DMS 273 (cell line): ENCODE data around the gene ANXA2.
"Not testable (repeated sequence)": the region's sequence is repeated elsewhere in the genome, so short reads cannot be mapped to it uniquely, and the experiment has no call there.

Experiments used
- DNase-seq: peaks from one replicate; lab custom pipeline; 2025; ENCODE audit not compliant: unreplicated experiment; lab: John Stamatoyannopoulos, UW

The ANXA2 gene

GRCh38 chr15:60346077-60346476 is 51.7 kb downstream of the ANXA2 start:
- DNase-seq, result no peak

- no peak for DNase-seq
These were observed 52.2 kb downstream of the ANXA2 start for GRCh38 chr15:60345598-60345997.

GRCh38 chr15:60344987-60345386 is 52.8 kb downstream of the ANXA2 start:
- no peak for DNase-seq

GRCh38 chr15:60344461-60344860 is 53.3 kb downstream of the ANXA2 start:
- DNase-seq, result no peak

GRCh38 chr15:60343221-60343970 is 54.4 kb downstream of the ANXA2 start:
- DNase-seq, result no peak

GRCh38 chr15:60340207-60340921 is 57.4 kb downstream of the ANXA2 start:
- DNase-seq, result no peak

GRCh38 chr15:60339236-60339635 is 58.5 kb downstream of the ANXA2 start:
- no peak for DNase-seq

GRCh38 chr15:60338810-60339209 is 59.0 kb downstream of the ANXA2 start:
- no peak for DNase-seq

- no peak for DNase-seq
These were observed 60.7 kb downstream of the ANXA2 start for GRCh38 chr15:60337076-60337475.

GRCh38 chr15:60335296-60335695 is 62.5 kb downstream of the ANXA2 start:
- not testable (repeated sequence) for DNase-seq

GRCh38 chr15:60328852-60329443 is 68.8 kb downstream of the ANXA2 start:
- peak; percentile 48 for DNase-seq

GRCh38 chr15:60326824-60327654 is 70.7 kb downstream of the ANXA2 start:
- peak; percentile 74 for DNase-seq

- no peak for DNase-seq
These were observed 71.4 kb downstream of the ANXA2 start for GRCh38 chr15:60326343-60326742.

- DNase-seq, result no peak
These were observed 71.9 kb downstream of the ANXA2 start for GRCh38 chr15:60325905-60326304.

GRCh38 chr15:60324706-60325438 is 72.9 kb downstream of the ANXA2 start:
- peak; percentile 66 for DNase-seq

GRCh38 chr15:60323322-60323721 is 74.5 kb downstream of the ANXA2 start:
- DNase-seq, result no peak

- DNase-seq, result no peak
These were observed 77.4 kb downstream of the ANXA2 start for GRCh38 chr15:60320365-60320764.

GRCh38 chr15:60318216-60318867 is 79.4 kb downstream of the ANXA2 start:
- DNase-seq, result no peak

- no peak for DNase-seq
These were observed 80.8 kb downstream of the ANXA2 start for GRCh38 chr15:60316961-60317360.

- DNase-seq, result no peak
These were observed 81.9 kb downstream of the ANXA2 start for GRCh38 chr15:60315878-60316277.
